Caki2 (cell line): ENCODE data around the gene TACR1. TPM values are rescaled to one million over a fixed set of nuclear protein-coding genes. Genes with fewer than 3 reads are reported as not detected.
A peak's percentile ranks its signal among the peaks of the same experiment; 100 is the strongest.

Experiments
- DNase-seq: peaks from one replicate; pipeline ENCODE4 v3.0.0-alpha.2; 2015; ENCODE audit warnings: low read depth
- in situ Hi-C: cut with HindIII; loops from 2 replicates; pipeline ENCODE4 v1.10.0; 2016; ENCODE audit warnings: low sequenced_read_pairs, low pct_unique_long_range_greater_than_20kb, mixed read lengths
- total RNA-seq: library from RNA; depleted of rRNA; stranded (reverse); fragments of >200 nt; shearing (Covaris generic); gene quantifications from 2 replicates; pipeline ENCODE4 v1.2.3, GENCODE V29; 2014; ENCODE audit warnings: low replicate concordance

The TACR1 gene
- total RNA-seq, 1 experiment from 2014 or later = not detected

DNA sequence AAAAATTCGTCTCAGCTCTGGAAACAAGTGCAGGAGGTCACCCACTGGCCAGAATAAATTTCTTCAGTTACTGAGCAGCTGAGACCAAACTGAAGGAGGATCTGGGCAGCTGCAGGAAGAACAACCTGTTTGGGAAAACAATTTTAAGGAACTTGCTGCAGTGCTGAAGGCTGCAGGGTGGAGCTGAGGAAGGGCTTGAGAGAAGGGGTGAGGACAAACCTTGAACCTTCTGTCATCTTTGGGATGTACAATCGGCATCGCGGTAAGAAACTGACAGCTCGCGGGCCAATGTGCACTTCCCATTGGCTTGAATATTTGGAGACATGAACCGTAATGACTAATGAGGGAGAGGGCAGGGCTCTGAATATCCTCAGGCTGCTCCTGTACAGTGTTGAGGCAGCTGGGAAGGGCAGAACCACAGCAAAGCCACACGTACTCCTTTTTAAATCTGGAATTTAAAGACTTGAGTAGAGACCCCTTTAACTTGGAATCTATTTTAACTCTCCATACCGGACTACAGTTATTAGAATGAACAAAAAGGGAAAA lies 90.3 kb downstream of the TACR1 start:
- in situ Hi-C loops = no loop called here
- DNase-seq = no peak

DNA sequence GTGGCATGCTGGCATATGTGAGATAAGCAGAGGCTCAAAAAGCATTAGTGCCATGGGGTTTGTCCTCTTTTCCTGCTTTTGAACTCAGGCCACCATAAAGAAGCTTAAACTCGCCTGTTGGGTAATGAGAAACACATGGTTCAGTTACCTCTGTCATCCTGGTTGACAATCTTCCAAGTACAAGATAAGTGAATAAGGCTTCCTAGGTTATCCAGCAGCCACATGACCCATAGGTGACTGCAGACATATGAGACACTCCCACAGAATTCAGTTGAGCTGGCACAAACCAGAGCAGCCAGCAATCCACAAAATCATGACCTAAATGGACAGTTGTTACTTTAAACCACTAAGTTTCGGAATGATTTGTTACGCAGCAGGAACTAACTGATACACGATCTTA lies 97.3 kb downstream of the TACR1 start:
- DNase-seq = no peak
- in situ Hi-C loops = no loop called here

DNA sequence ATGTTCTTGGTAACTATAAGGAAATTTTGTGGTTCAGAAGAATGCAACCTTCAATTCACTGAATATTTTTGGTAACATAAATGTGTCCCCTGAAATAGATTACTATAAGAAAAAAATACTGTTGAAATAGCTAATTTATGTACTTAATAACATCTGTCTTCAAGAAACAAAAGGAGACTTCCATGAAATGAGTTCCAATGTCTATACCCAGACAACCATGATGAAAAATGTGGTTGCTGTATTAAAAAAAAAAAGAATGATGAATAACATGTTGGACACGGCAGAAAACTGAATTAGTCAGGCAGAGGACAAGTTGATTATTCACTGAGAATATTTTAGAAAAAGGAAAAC lies 98.5 kb downstream of the TACR1 start:
- in situ Hi-C loops = no loop called here
- DNase-seq = no peak

DNA sequence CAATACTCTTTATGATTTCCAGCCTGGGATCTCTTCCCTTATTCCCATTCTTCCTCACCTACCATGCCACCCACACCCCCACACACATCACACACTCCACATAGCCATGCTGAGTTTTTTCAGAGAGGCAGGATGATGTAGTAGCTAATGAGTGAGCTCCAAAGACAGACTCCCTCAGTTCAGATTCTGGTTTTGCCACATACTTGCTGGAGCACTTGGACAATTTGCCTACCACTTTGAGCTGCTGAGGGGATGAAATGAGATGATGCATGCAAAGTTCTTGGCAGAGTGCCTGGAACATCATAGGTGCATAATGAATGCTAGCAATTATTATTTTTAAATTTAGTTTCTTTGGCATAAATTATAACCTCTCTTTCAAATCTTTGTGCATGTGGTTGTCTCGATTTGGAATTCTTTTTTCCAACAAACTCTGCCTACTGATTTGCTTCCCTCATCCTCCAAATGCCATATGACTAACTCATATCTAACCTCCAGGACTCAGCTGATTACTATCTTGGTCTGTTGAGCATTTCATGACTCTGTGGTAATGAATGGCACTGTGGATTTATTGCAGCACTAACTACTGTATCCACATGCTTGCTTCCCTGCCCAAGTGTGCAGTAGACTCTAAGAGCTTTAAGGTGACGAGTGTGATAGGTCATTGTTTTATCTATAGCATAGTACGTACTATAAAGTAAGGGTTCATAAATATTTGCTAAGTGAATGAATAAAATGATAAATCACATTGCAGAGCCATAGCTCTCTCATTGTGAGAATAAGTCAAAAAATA lies 99.1 kb downstream of the TACR1 start:
- peak; percentile 80 for DNase-seq
- in situ Hi-C loops = no loop called here

DNA sequence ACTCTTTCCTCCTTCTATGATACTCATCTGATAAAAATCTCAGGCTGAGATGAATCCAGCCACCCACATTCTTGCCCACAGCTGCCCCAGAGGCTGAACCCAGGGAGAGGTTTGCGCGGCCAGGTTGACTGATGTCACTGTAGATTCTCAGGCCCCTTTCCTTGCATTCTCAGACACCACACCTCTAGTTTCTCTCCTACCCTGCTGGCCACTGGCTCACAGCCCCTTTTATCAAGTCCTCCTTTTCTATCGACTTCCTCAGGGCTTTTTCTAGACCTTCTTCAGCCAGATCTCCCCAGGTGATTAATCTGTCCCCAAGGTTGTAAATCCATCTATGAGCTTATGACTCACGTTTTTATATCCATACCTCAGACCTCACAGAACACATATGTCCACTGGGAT lies 99.8 kb downstream of the TACR1 start:
- in situ Hi-C loops = no loop called here

DNA sequence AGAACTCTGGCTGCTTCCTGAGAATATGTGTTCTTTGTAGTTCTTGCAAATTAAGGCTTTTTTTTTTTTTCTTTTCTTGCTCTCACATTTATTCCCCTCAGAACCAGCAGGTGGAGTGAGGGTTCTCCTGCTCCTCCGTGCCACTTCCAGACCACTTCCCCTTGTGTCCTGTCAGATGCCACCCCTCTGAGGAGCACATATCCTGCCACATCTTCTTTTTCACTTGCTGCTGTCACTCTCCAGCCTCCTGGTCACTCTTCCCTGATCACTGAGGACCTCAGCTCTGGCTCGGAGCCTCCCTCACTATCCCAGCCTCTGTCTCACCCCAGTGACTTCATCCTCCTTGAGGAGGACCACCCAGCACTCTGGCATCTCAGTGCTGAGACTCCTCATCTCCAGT lies 100.5 kb downstream of the TACR1 start:
- peak; percentile 28 for DNase-seq
- in situ Hi-C loops = no loop called here

More for the DNA sequence above, 99.8 kb downstream of the TACR1 start:
- DNase-seq = peak; percentile 44

DNA sequence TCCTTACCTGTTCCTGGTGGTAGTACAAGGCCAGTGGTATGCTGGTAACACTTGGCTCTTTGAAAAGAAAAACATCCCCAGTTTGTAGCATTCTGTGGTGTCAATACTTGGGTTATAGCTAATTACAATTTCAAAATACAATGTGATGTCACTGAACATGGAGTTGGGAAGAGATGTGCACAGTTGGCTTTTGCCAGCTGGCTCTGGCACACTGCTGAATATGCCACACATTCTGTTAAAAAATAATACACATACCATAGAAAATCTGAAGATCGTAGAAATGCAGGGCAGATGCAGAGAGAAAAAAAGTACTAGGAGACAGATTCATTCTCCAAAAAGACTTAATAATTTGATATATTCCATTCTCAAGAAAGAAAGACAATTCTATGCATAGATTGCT lies 101.5 kb downstream of the TACR1 start:
- DNase-seq = no peak
- in situ Hi-C loops = no loop called here

DNA sequence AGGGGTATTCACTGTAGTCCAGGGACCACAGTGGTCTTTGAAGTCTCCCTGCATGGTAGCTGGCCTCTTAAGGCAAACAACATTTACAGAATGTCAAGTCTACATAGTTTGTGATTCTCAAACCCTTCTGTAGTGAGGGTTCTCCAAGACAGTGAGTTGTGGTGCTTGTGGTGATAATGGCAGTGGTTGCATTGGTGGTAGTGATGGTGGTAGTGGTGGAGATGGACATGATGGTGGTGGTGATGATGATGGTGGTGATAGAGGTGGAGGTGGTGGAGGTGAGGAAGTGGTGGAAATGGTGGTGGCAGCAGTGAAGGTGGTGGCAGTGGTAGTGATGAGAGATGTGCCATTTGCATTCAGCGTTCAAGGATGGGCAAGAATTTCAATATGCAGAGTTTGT lies 104.9 kb downstream of the TACR1 start:
- no peak for DNase-seq
- in situ Hi-C loops = no loop called here

DNA sequence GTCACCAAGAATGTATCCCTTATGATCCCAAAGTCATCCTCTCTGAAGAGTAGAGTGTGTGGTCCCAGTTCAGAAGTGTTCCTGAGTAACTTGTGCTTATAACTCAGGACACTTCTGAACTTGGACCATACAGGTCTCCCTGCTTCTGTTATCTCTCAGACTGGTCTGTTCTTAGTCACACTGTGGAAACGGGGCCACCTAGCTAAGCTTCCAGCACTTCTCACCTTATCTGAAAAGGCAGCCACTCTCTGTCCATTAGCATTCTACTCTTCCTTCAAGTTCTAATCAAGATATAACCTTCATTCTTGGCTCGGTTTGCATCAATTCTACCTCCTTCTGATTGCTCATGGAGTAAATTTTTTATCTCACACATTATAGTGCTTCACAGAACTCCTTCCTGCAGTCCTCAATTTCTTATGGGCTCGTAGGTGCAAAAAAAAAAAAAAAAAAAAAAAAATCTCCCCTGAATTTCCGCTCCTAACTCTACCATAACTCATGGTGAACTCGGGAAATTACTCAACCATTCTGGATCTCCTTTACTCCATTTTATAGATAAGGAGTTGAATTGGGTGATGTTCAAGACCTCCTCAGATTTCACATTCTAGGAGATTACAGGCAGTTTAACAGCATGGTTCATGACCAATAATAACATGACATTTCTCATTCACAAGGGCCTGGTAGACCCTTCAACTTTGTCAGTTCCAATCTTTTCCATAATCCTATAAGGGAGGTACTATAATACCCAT lies 108.4 kb downstream of the TACR1 start:
- in situ Hi-C loops = no loop called here
- DNase-seq = no peak

DNA sequence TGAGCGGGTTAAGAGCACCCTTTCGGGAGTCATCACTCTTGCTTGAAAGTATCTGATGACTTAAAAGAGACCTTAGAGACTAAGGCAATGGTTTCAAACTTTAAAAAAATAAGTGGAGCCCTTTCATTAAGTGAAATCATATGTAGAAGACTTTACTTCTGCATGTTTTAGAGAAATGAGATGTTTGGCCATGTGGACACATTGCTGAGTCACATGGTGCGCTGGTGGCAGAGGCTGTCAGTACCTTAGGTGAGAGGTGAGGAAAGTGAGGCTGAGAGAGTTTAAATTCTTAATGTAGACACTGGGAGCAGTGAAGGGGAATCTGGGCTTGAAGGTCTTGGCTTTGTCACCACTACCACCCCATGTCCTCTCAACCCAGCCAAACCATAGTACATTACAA lies 109.8 kb downstream of the TACR1 start:
- in situ Hi-C loops = no loop called here
- DNase-seq = no peak

DNA sequence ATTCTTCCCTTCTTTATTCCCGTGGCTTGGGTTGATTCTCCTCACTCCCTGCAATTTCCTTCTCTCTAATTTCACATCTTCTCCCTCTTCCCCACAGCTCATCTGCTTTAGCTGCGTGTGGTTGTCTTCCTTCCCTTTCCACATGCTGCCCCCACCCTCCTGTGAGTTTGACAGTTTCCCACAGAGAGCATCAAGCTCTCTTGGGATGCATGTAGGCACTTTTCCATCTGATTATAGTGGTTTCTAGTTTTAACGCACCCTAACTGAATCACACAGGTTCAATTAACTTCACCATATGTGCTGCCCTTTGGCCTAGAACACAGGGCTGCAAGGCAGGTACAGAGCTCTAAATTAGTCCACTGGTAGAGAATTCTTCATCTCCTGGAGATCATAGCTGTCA lies 110.5 kb downstream of the TACR1 start:
- in situ Hi-C loops = no loop called here
- DNase-seq = no peak

DNA sequence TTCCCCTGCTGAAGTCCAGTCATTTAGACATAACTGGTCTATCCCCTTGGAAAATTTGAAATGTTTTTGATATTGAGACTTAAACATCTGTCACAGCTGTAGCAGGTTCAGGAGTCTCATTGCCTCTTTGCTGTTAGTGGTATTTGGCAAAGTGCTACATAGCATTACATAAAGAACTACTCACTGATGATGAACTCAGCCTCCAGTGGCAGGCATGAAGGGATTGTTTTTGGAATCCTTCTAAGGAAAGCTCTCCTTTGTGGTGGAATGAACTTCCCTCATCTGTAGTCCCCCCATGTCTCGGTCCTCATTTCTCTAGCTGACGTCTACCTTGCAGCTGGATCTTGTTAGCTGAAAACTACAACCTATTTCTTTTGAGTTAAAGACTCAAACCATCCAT lies 111.6 kb downstream of the TACR1 start:
- no peak for DNase-seq
- in situ Hi-C loops = no loop called here

DNA sequence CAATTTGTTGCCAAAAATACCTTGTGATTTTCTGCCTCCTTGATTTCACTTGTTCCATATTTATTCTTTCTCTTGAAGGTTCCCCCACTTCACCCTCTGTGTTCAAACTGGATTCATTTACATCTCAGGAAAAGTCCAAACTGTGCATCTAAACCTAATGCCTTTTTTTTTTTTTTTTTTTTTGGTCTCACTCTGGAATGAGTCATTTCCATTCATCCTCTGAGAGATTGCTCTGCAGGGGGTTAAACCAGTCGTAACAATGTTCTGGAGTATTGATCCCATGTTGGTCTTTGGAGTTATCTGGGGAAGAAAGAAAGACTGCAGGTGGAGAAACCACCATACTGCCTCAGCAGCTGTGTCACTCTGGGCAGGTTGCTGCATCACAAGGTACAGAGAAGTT lies 119.7 kb downstream of the TACR1 start:
- in situ Hi-C loops = no loop called here
- no peak for DNase-seq

DNA sequence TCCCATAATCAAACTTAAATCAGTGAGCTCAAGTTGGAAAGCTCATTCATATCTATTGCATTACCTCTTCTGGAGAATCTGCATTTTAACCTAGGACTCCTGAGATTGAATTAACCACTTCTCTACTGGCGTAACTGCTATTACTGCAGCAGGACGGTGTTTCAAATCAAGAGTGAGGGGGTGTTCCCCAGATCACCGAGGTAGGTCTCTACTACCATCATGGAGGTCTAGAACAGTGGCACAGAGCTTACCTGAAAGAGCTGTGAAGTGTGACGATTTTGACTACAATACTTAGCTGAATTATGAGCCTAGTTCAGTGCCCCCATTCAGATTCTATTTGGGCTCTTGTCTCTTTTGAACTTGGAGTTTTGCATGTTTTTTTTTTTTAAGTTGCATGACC lies 121.4 kb downstream of the TACR1 start:
- DNase-seq = no peak
- in situ Hi-C loops = no loop called here

DNA sequence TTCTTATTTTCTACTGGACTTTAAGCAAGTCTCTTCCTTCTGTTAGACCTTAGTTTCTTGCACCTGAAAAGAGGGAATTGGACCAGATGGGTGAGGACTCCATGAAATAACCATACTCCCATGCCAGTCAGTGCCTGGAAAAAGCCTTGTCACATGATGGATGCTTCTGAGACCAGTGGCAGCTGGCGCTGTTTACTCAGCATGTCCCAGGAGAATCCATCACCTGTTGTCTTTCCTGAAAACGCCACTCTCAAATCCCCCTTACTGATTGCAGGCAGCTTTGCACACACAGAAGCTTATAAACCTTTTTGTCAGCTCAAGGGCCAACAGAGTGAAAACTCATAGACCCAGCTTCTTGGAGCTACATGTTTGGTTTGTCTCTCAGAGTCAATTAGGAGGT lies 123.2 kb downstream of the TACR1 start:
- in situ Hi-C loops = no loop called here

DNA sequence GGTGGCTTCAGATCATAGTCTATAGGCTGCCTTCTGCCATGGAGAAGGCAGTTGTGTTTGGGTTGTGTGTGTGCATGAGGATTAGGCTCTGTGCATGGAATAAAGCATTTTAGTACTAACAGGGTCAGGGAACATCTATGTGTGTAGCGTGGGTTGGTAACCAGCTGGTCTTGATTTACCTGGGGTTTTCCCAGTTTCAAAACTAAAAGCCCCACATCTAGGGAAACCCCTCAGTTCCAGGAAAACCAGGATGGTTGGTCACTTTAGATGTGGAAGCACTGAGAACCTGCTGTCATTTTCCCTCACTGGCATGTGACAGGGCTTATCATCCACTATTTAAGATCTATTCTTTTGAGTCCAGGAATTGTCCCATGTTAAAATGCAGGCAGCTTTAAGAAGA lies 124.6 kb downstream of the TACR1 start:
- in situ Hi-C loops = no loop called here
- no peak for DNase-seq

More for the DNA sequence above, 123.2 kb downstream of the TACR1 start:
- DNase-seq = no peak

DNA sequence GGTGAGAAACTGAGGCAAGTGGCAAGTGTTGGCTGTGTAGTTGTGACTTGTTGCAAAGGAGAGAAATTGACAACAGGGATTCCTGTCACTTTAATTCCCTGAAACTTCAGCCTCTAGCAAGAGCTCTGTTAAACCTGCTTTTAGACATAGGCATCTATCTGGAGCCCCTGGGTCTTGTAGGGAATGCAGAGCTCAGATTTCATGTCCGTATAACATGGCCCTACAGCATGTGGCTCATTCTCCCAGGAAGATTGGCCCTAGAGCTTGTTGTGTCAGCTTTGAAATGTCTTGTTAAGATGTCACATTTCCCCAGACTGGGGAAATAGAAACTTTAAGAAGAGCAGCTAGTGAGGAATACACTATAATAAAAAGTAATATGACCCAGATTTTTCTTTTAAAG lies 125.1 kb downstream of the TACR1 start:
- no peak for DNase-seq
- in situ Hi-C loops = no loop called here

DNA sequence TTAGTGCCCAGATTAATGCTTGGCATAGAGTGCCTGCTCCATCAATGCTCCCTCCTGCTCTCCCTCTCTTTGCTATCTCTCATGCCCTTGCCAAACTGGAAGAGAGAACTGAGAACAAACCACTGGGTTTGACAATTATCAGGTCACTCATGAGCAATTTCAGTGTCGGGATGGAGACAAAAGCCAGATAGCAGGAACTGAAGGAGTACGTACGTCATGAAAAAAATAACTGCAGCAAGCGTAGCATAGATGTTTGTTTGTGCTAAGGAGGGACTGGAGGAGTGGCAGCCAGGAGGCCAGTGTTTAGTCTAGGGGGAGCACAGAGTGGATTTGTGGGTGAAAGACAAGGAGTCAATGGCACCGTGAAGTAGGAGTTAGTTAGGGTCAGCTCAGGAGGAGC lies 127.6 kb downstream of the TACR1 start:
- DNase-seq = no peak
- in situ Hi-C loops = no loop called here

DNA sequence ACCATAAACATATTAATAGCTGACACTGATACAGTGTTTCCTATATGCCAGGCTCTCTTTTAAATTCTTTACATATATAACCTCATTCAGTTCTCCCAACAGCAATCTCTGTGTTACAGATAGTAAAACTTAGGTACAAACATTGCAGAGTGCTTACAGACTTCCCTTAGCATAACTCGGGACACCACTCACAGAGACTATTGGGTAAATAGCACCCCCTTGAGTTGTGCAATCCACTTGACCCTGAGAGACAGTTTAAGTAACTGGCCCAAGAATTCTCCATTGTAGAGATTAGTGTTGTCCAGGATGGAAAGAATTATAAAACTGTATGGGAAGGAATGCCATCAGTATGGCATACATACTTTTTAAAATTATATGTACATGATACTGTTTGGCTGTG lies 130.8 kb downstream of the TACR1 start:
- in situ Hi-C loops = no loop called here
- DNase-seq = no peak

DNA sequence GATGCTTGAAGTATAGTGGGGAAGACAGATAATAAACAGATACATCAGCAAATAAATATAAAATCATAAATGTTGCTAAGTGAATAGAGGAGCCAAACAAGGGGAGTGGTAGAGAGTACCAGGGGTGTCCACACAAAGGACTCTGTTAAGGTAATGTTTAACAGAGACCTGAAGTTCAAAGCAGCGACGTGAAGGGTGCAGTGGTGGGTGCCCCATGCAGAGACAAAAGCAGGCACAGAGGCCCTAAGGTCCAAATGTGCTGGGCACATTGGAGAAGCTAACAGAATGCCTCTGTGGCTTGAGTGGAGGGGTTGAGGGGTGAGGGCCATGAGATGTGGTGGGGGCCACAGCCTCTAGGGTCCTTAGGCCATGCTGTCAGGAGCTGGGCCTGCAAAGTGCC lies 131.8 kb downstream of the TACR1 start:
- in situ Hi-C loops = no loop called here
- no peak for DNase-seq
